Gastrocnemius medialis (tissue), 4 donors: ENCODE measurements around the gene CCDC141.

ENCODE experiments used
- POLR2A ChIP-seq, 2 donors: fragments of 450-650 bp; IDR thresholded peaks; one replicate each; pipeline ENCODE4 v1.6.1; 2017; ENCODE audit warnings: antibody characterized with exemption in 2 of 2, mild to moderate bottlenecking in 2 of 2, moderate library complexity in 2 of 2
- TF ChIP-seq, protein P1 (sequence below), 5 experiments: fragments of 450-650 bp in 3 of 5; fragments of 200-600 bp in 2 of 5; sonication (generic) in 2 of 5; IDR thresholded peaks in 4 of 5; conservative IDR thresholded peaks in 1 of 5; 1 replicate in 4 of 5; 2 replicates in 1 of 5; pipeline ENCODE4 v1.5.1; 2016 to 2019; ENCODE audit warnings: antibody characterized with exemption in 5 of 5, mild to moderate bottlenecking in 3 of 5, moderate library complexity in 3 of 5

DNA sequence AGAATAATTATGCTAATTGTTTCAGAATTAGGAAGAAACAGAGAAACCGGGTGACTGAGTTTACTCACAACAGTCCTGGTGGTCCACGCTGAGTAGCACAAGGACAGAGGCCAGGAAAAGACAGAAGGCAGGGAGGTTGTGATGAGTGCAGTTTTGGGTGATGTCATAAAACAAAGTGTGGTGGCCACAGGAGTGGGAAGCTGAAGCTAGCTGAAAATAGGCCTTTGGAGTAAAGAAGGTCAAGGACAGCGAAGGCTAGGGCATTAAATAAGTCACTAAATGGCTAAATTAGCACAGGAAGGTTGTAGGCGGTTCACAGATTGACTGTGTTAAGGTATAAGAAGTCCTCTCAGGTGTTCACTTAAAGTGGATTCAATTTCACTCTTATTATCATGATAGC lies 121.9 kb downstream of the CCDC141 start:
- TF ChIP-seq, protein P1, sequence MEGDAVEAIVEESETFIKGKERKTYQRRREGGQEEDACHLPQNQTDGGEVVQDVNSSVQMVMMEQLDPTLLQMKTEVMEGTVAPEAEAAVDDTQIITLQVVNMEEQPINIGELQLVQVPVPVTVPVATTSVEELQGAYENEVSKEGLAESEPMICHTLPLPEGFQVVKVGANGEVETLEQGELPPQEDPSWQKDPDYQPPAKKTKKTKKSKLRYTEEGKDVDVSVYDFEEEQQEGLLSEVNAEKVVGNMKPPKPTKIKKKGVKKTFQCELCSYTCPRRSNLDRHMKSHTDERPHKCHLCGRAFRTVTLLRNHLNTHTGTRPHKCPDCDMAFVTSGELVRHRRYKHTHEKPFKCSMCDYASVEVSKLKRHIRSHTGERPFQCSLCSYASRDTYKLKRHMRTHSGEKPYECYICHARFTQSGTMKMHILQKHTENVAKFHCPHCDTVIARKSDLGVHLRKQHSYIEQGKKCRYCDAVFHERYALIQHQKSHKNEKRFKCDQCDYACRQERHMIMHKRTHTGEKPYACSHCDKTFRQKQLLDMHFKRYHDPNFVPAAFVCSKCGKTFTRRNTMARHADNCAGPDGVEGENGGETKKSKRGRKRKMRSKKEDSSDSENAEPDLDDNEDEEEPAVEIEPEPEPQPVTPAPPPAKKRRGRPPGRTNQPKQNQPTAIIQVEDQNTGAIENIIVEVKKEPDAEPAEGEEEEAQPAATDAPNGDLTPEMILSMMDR (IDR thresholded peaks at IDR 0.05 in 4 of 5, conservative IDR thresholded peaks at IDR 0.05 in 1 of 5) = no peak
- no peak for TF ChIP-seq POLR2A (IDR thresholded peaks at IDR 0.05)
